GM06990 (cell line): ENCODE measurements around the gene TGM2.

Experiments used
- DNase-seq: peaks from one replicate; pipeline ENCODE4 v3.0.0-alpha.2; 2011; ENCODE audit not compliant: insufficient read length; ENCODE audit errors: extremely low read depth
- H3K27me3 ChIP-seq: replicated peaks from 2 replicates; pipeline ENCODE4 v1.6.0; 2011; ENCODE audit warnings: low read length; ENCODE audit not compliant: control insufficient read depth, insufficient read depth
- H3K36me3 ChIP-seq: 2 replicates; pipeline ENCODE4 v1.5.1; 2011; ENCODE audit warnings: low read length; ENCODE audit not compliant: control insufficient read depth, insufficient read depth
- H3K4me3 ChIP-seq: replicated peaks from 2 replicates; pipeline ENCODE4 v1.5.1; 2011; ENCODE audit warnings: low read depth, mild to moderate bottlenecking, control low read depth, low read length
- TF ChIP-seq, protein P1 (sequence below): IDR thresholded peaks from 2 replicates; pipeline ENCODE4 v1.5.1; 2011; ENCODE audit warnings: low read length, control low read depth, mild to moderate bottlenecking, inconsistent platforms; ENCODE audit not compliant: insufficient read depth, poor library complexity, severe bottlenecking

The TGM2 gene

DNA sequence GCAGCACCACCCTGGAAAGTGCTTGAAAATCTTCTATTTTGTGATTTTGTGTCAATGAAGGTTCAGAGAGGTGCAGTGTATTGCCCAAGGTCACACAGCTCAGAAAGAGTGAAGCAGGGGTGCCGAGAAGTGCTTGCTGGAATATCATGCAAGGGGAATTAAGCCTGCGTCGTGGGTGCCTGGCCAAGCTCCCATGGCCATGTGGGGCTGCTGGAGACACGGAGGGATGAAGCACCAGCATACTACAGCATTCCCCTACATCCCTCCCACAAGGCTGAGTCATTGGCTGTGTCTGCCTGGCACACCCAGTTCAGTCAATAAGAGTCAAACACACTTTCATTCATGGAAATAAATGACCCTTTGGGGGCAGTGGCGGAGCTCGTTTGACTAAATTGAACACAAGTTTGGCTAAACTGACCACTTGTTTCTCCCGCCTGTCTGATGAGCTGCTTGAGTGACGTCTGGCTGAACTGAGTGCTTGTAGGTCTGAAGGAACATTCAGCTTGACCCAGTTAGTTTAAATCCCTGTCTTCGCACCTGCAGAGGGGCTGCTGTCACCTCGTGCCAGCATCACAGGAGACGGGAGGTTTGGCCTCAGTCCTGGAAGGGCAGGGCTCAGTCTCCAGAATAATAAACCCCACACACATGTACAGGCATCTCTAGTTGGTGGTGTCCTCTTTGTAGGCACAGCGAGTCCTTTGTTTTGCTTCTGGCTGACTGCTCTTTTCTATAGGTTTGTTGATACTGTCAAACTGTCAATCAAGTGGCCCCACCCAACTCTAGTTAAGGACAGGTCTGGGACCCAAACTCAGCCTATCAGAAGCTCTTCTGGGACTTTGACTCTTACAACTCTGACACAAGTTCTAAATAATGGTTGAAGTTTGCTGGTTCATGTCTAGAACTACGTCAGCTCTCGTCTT, 8.4 kb upstream of the TGM2 start:
- H3K36me3 ChIP-seq, result no peaks in the 10 kb centered on the region
- no peak overlapping the region for H3K4me3 ChIP-seq
- TF ChIP-seq, protein P1, sequence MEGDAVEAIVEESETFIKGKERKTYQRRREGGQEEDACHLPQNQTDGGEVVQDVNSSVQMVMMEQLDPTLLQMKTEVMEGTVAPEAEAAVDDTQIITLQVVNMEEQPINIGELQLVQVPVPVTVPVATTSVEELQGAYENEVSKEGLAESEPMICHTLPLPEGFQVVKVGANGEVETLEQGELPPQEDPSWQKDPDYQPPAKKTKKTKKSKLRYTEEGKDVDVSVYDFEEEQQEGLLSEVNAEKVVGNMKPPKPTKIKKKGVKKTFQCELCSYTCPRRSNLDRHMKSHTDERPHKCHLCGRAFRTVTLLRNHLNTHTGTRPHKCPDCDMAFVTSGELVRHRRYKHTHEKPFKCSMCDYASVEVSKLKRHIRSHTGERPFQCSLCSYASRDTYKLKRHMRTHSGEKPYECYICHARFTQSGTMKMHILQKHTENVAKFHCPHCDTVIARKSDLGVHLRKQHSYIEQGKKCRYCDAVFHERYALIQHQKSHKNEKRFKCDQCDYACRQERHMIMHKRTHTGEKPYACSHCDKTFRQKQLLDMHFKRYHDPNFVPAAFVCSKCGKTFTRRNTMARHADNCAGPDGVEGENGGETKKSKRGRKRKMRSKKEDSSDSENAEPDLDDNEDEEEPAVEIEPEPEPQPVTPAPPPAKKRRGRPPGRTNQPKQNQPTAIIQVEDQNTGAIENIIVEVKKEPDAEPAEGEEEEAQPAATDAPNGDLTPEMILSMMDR, result no peak
- no peak for DNase-seq
- H3K27me3 ChIP-seq, result no peaks in the 10 kb centered on the region

DNA sequence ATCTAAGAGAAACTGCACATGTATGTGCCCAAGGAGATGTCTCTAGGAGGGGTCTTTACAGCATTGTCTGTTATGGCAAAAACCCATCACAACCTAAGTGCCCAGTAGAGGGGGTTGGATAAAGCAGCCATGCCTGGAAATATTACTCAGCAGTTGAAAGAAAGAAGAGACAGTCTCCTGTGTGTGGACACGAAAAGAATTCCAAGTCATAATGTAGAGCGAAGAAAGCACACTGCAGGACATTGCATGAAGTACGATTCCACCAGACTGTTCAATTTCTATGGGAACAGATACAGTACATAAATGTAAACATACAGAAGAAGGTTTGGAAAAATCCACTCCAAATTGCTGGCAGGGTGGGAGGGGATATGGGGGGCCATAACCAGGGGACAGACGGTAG, 7.3 kb upstream of the TGM2 start:
- no peak for DNase-seq
- TF ChIP-seq, protein P1, result no peak
- H3K27me3 ChIP-seq, result no peaks in the 10 kb centered on the region
- H3K4me3 ChIP-seq, result no peak overlapping the region
- H3K36me3 ChIP-seq, result no peaks in the 10 kb centered on the region

DNA sequence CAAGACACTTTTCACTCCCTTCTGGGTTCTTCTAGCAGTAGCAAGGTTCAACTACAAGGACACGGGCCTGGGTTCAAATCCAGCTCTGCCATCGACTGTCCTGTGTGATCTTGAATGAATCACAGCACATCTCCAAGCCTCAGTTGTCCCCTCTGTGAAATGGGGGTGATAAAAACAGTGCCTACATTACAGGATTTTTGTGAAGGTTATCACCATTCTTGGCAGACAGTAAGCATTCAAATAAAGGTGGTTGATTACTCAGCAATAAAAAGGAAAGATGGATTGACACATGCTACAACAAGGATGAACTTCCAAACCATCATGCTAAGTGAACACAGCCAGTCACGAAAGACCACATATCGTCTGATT, 6.6 kb upstream of the TGM2 start:
- TF ChIP-seq, protein P1, result no peak
- Histone ChIP-seq H3K4me3 (no peak overlapping the region), H3K36me3 (no peaks in the 10 kb centered on the region), H3K27me3 (no peaks in the 10 kb centered on the region)
- no peak for DNase-seq

DNA sequence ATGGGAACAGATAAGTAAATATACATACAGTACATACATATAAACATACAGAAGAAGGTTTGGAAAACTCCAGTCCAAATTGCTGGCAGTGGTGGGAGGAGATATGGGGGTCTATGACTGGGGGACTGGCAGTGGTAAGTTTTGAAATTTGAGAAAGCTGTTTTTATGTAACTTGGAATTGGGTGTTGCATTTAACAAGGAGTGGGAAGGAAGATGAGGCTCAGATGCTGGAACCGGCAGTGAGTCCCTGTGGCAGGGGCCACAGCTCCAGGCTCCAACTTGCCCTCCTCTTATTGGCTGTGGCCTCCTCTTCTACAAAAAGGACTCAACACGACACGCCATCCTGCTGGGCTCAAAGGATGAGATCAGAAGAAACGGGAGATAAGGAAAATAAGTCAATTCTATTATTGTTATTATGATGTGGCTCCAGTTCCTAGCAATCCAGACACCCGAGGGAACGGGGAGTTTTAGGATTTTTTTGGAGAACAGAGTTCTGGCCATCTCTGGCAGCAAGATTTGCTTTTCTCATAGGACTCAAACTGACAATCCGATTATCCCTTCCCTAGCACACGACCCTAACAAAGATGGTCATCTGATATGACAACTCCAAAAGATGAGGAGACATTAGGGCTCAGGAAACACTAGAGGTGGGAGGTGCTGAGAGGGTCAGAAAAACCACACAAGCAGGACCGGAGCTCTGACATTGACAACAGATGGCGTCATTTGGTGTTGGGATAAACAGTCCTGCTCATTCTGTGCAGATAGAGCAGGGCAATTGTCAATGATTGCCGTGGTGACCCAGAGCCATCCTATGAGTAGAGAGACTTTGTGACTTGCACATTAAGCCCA, 6.0 kb upstream of the TGM2 start:
- no peak for DNase-seq
- no peak overlapping the region for H3K4me3 ChIP-seq
- H3K27me3 ChIP-seq, result no peaks in the 10 kb centered on the region
- H3K36me3 ChIP-seq, result no peaks in the 10 kb centered on the region
- TF ChIP-seq, protein P1, result no peak

DNA sequence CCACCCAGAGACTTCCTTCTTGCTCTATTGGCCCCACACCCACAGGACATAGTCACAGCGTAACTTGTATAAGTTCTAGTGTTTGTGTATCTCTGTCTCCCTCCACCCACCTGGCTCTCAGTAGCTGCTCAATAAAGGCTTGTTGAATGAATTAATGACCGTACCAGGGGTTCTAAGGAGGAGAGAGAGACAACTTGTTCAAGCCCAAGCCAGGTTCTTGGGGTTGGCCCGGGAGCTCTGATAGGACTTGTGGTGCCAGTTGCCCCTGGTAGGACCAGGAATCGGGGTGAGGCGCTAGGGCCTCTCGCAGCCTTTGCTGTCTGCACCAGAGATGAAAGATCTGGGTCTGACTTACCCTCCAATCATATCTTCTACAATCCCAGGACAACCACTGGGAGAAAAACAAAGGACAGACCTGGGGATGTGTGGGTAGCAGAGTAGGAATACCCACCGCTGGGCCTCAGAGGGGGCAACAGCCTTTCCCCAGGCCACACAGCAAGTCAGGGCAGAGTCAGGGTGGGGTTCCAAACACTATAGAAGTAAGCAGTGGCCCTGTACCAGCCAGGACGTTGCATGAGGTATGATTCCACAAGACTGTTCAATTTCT, 5.3 kb upstream of the TGM2 start:
- Histone ChIP-seq H3K4me3 (no peak overlapping the region), H3K27me3 (no peaks in the 10 kb centered on the region), H3K36me3 (no peaks in the 10 kb centered on the region)
- DNase-seq, result no peak
- TF ChIP-seq, protein P1, result no peak
